GM12878 (cell line): ENCODE results near the gene CACNA1I. TPM values are rescaled to one million over a fixed set of nuclear protein-coding genes. Genes with fewer than 3 reads are reported as not detected.

Experiments used
- ATAC-seq: fragments of 200-7000 bp; cut with Tn5 transposase; 3 replicates; pipeline ENCODE4 v1.9.1; 2020; ENCODE audit warnings: mild to moderate bottlenecking, moderate library complexity
- BruUV-seq: library from RNA; stranded (reverse); fragments of 400-500 nt; replicated peaks from 2 replicates; lab custom pipeline; 2021; lab: Mats Ljungman, UMichigan
- CTCF ChIA-PET: fragments of 300-600 bp; sonication (Branson Sonifier 250); formaldehyde crosslinking; extraction: SDS; loops from one replicate; lab custom pipeline; 2021; ENCODE audit warnings: inconsistent platforms; lab: Yijun Ruan, JAX
- POLR2A ChIA-PET: fragments of 350-600 bp; formaldehyde crosslinking; extraction: SDS; loops from one replicate; lab custom pipeline; 2021; ENCODE audit warnings: inconsistent platforms; lab: Charles Lee
- RAD21 ChIA-PET: fragments of 300-600 bp; sonication (Branson Sonifier 250); formaldehyde crosslinking; loops from one replicate; lab custom pipeline; 2023; ENCODE audit warnings: antibody characterized with exemption; ENCODE audit not compliant: unreplicated experiment; lab: Charles Lee
- SMC1A ChIA-PET: fragments of 300-600 bp; sonication (Branson Sonifier 250); formaldehyde crosslinking; loops from one replicate; lab custom pipeline; 2023; ENCODE audit not compliant: unreplicated experiment, uncharacterized antibody; lab: Charles Lee
- DNase-seq: peaks from one replicate; pipeline ENCODE4 v3.0.0-alpha.2; 2011; ENCODE audit warnings: low read depth, low spot score
- FAIRE-seq: peaks from 3 replicates; lab custom pipeline; 2011; peaks lifted over from hg19 to GRCh38; lab: Jason Lieb, UNC
- H2AFZ ChIP-seq: 2 replicates; pipeline ENCODE4 v1.6.0; 2011; ENCODE audit warnings: low read depth, low read length, control low read depth; ENCODE audit not compliant: control insufficient read depth
- H3K27ac ChIP-seq: 2 replicates; pipeline ENCODE4 v1.5.1; 2011; ENCODE audit warnings: control low read depth; ENCODE audit not compliant: control insufficient read depth, insufficient read depth
- H3K27me3 ChIP-seq, 2 experiments: replicated peaks in 1 of 2; 2 replicates each; pipeline versions ENCODE4 v1.6.0 to v1.6.1; 2011; ENCODE audit warnings: low read length in 1 of 2; ENCODE audit not compliant: control insufficient read depth in 2 of 2, insufficient read depth in 2 of 2
- H3K36me3 ChIP-seq, 2 experiments: 2 replicates each; pipeline ENCODE4 v1.5.1; 2011; ENCODE audit warnings: low read length in 1 of 2; ENCODE audit not compliant: control insufficient read depth in 2 of 2, insufficient read depth in 2 of 2
- H3K4me1 ChIP-seq: 2 replicates; pipeline ENCODE4 v1.6.1; 2011; ENCODE audit warnings: mild to moderate bottlenecking, low read length, moderate library complexity, mixed read lengths; ENCODE audit not compliant: control insufficient read depth, insufficient read depth
- H3K4me2 ChIP-seq: 2 replicates; pipeline ENCODE4 v1.6.0; 2011; ENCODE audit warnings: control low read depth; ENCODE audit not compliant: control insufficient read depth, insufficient read depth
- H3K4me3 ChIP-seq: fragments of 200-600 bp; sonication (generic); 2 replicates; pipeline ENCODE4 v1.5.1; 2016
- H3K79me2 ChIP-seq: 2 replicates; pipeline ENCODE4 v1.6.0; 2011; ENCODE audit warnings: low read length; ENCODE audit not compliant: control insufficient read depth, insufficient read depth
- H3K9ac ChIP-seq: 2 replicates; pipeline ENCODE4 v1.8.0; 2011; ENCODE audit warnings: low read length, control low read depth, mixed read lengths; ENCODE audit not compliant: control insufficient read depth, insufficient read depth
- H3K9me3 ChIP-seq: replicated peaks from 3 replicates; pipeline ENCODE4 v1.5.1; 2011; ENCODE audit warnings: mild to moderate bottlenecking, low read length; ENCODE audit not compliant: control insufficient read depth, insufficient read depth
- H4K20me1 ChIP-seq: 2 replicates; pipeline ENCODE4 v1.6.0; 2011; ENCODE audit not compliant: control insufficient read depth, insufficient read depth
- EP300 ChIP-seq, 2 experiments: fragments of 150-350 bp in 1 of 2; IDR thresholded peaks; 2 replicates each; pipeline ENCODE4 v1.6.1; 2011 to 2012; ENCODE audit warnings: low read depth in 2 of 2, low read length in 2 of 2, borderline replicate concordance in 1 of 2, improper control_type of control experiment in 1 of 2, inconsistent platforms in 1 of 2; ENCODE audit not compliant: control insufficient read depth in 1 of 2
- FOXK2 ChIP-seq: fragments of 450-650 bp; IDR thresholded peaks from 2 replicates; pipeline ENCODE4 v1.6.1; 2017; ENCODE audit warnings: mild to moderate bottlenecking, moderate library complexity
- NR2C1 ChIP-seq: fragments of 450-650 bp; IDR thresholded peaks from 2 replicates; pipeline ENCODE4 v1.6.1; 2017; ENCODE audit warnings: antibody characterized with exemption, mild to moderate bottlenecking, moderate library complexity
- NR2C2 ChIP-seq: IDR thresholded peaks from 2 replicates; pipeline ENCODE4 v1.6.1; 2011; ENCODE audit warnings: borderline replicate concordance, low read depth; ENCODE audit not compliant: control insufficient read depth, insufficient read length
- POLR2AphosphoS5 ChIP-seq: IDR thresholded peaks from 2 replicates; pipeline ENCODE4 v1.6.1; 2011; ENCODE audit warnings: mild to moderate bottlenecking, low read length, inconsistent platforms
- RAD51 ChIP-seq: fragments of 450-650 bp; IDR thresholded peaks from 2 replicates; pipeline ENCODE4 v1.6.1; 2016; ENCODE audit warnings: moderate library complexity, mild to moderate bottlenecking, inconsistent platforms
- RELA ChIP-seq: fragments of 450-650 bp; IDR thresholded peaks from 2 replicates; pipeline ENCODE4 v1.8.0; 2014; ENCODE audit warnings: borderline replicate concordance; ENCODE audit not compliant: partially characterized antibody
- SKIL ChIP-seq: fragments of 450-650 bp; IDR thresholded peaks from 2 replicates; pipeline ENCODE4 v1.6.1; 2017; ENCODE audit warnings: mild to moderate bottlenecking, low read depth, inconsistent platforms; ENCODE audit not compliant: poor library complexity, severe bottlenecking
- TAF1 ChIP-seq: IDR thresholded peaks from 2 replicates; pipeline ENCODE4 v1.6.1; 2011; ENCODE audit warnings: mild to moderate bottlenecking, low read depth, low read length, borderline replicate concordance
- TCF7 ChIP-seq: IDR thresholded peaks from 2 replicates; pipeline ENCODE4 v1.6.1; 2014; ENCODE audit warnings: antibody characterized with exemption, borderline replicate concordance
- YY1 ChIP-seq: IDR thresholded peaks from 2 replicates; pipeline ENCODE4 v1.6.1; 2011; ENCODE audit warnings: low read depth, mild to moderate bottlenecking, low read length
- WGBS: methylation state at CpG from one replicate; pipeline ENCODE4 v1.1.6; 2016; ENCODE audit warnings: low lambda C conversion rate; ENCODE audit not compliant: insufficient replicate concordance, insufficient coverage; ENCODE audit errors: missing lambda C conversion rate; 5-methylcytosine and 5-hydroxymethylcytosine counted together
- in situ Hi-C: fragments of 300-500 bp; cut with MboI; formaldehyde crosslinking; loops from 9 replicates; pipeline ENCODE4 v1.14.3; 2018; ENCODE audit warnings: mixed read lengths
- intact Hi-C: fragments of 100-400 bp; cut with micrococcal nuclease; formaldehyde crosslinking; loops from one replicate; pipeline ENCODE4 v1.14.2; 2022; ENCODE audit not compliant: unreplicated experiment
- polyA plus RNA-seq, 11 experiments: library from polyadenylated mRNA; depleted of rRNA in 4 of 11; unstranded in 6 of 11; stranded (reverse) in 5 of 11; fragments of >200 nt; fragmentation: Nextera tagmentation in 4 of 11; fragmentation: Illumina TruSeq in 1 of 11; extraction: Ambion mirVana in 4 of 11; extraction: Trizol in 1 of 11; gene quantifications; 1 replicate in 1 of 11; 2 replicates in 10 of 11; pipeline versions ENCODE4 v1.2.1 to v1.2.3, GENCODE V29; 2011 to 2016; ENCODE audit warnings: inconsistent platforms in 2 of 11, missing spikeins in 2 of 11, low read depth in 1 of 11
- total RNA-seq, 4 experiments: library from RNA; depleted of rRNA in 3 of 4; stranded (reverse); fragments of >200 nt in 3 of 4; fragmentation: Illumina TruSeq in 1 of 4; extraction: Trizol in 1 of 4; gene quantifications; 2 replicates each; pipeline versions ENCODE4 v1.2.1 to v1.2.3, GENCODE V29; 2013 to 2021
- TF ChIP-seq, protein P1 (sequence below): fragments of 450-650 bp; IDR thresholded peaks from 2 replicates; pipeline ENCODE4 v1.6.1; 2018; ENCODE audit warnings: mild to moderate bottlenecking, low read depth, moderate library complexity; ENCODE audit not compliant: partially characterized antibody

The CACNA1I gene
- total and polyA plus RNA-seq, 10 of the 15 experiments (the other 5 are each of a cell fraction or from before 2014, with no cell fraction given), result 0.01 to 0.03 TPM; not detected in 8

GRCh38 chr22:39661842-39662685, 91.5 kb downstream of the CACNA1I start:
- SMC1A ChIA-PET, result no interaction called here
- WGBS, result 34% methylated on average over 50 of the region's 77 CpGs
- Histone ChIP-seq H3K4me1 (no peaks in the 10 kb centered on the region), H3K9ac (no peak overlapping the region), H3K27ac (no peak overlapping the region), H2AFZ (no peak overlapping the region), H3K4me3 (no peak overlapping the region), H3K27me3 (peaks cover 8 to 16% of the 10 kb centered on the region in 2 experiments), H3K79me2 (no peaks in the 10 kb centered on the region), H3K36me3 (no peaks in the 10 kb centered on the region), H3K9me3 (no peaks in the 10 kb centered on the region), H3K4me2 (peak overlapping the region; percentile 3; the same call in 1 of the 2 replicates), H4K20me1 (no peaks in the 10 kb centered on the region)
- RAD21 ChIA-PET, result no interaction called here
- TF ChIP-seq RAD51 (no peak), TAF1 (no peak), RELA (no peak), POLR2AphosphoS5 (no peak)
- ATAC-seq, result no peak
- BruUV-seq, result no TSS peak
- no peak for DNase-seq
- CTCF ChIA-PET, result no interaction called here
- POLR2A ChIA-PET, result no interaction called here
- in situ Hi-C loops (no loop called here), intact Hi-C loops (no loop called here)
- FAIRE-seq, result no peak

- H3K4me1 ChIP-seq, result no peaks in the 10 kb centered on the region
- in situ Hi-C loops, result no loop called here
- no peak overlapping the region for H3K27ac ChIP-seq
- peak overlapping the region; percentile 3; the same call in 1 of the 2 replicates for H3K4me2 ChIP-seq
- H3K9ac ChIP-seq, result no peak overlapping the region
- no peaks in the 10 kb centered on the region for H4K20me1 ChIP-seq
- RAD21 ChIA-PET, result no interaction called here
- H3K27me3 ChIP-seq, result peaks cover 8 to 16% of the 10 kb centered on the region in 2 experiments
- no peak overlapping the region for H3K4me3 ChIP-seq
- FAIRE-seq, result no peak
- no peak overlapping the region for H2AFZ ChIP-seq
- no peaks in the 10 kb centered on the region for H3K36me3 ChIP-seq
- whole genome bisulfite sequencing, result 66% methylated on average over 26 of the region's 26 CpGs
- no TSS peak for BruUV-seq
- H3K79me2 ChIP-seq, result no peaks in the 10 kb centered on the region
- POLR2A ChIA-PET, result no interaction called here
- SMC1A ChIA-PET, result no interaction called here
- intact Hi-C loops, result no loop called here
- CTCF ChIA-PET, result no interaction called here
- ATAC-seq, result no peak
- no peak for DNase-seq
- no peaks in the 10 kb centered on the region for H3K9me3 ChIP-seq
- TF ChIP-seq, protein P1, sequence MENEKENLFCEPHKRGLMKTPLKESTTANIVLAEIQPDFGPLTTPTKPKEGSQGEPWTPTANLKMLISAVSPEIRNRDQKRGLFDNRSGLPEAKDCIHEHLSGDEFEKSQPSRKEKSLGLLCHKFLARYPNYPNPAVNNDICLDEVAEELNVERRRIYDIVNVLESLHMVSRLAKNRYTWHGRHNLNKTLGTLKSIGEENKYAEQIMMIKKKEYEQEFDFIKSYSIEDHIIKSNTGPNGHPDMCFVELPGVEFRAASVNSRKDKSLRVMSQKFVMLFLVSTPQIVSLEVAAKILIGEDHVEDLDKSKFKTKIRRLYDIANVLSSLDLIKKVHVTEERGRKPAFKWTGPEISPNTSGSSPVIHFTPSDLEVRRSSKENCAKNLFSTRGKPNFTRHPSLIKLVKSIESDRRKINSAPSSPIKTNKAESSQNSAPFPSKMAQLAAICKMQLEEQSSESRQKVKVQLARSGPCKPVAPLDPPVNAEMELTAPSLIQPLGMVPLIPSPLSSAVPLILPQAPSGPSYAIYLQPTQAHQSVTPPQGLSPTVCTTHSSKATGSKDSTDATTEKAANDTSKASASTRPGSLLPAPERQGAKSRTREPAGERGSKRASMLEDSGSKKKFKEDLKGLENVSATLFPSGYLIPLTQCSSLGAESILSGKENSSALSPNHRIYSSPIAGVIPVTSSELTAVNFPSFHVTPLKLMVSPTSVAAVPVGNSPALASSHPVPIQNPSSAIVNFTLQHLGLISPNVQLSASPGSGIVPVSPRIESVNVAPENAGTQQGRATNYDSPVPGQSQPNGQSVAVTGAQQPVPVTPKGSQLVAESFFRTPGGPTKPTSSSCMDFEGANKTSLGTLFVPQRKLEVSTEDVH, result no peak
- TF ChIP-seq NR2C1, result no peak
- no peak for TF ChIP-seq SKIL
- no peak for TF ChIP-seq YY1
- no peak for TF ChIP-seq NR2C2
- no peak for TF ChIP-seq TCF7
- TF ChIP-seq EP300 (IDR thresholded peaks at IDR 0.05; ENCODE audit: borderline replicate concordance in 1 of 2, control insufficient read depth in 1 of 2, low read depth in 2 of 2, low read length in 2 of 2), result no peak
- no peak for TF ChIP-seq FOXK2
- no peak for TF ChIP-seq RAD51
Observed at GRCh38 chr22:39662686-39663052, 92.1 kb downstream of the CACNA1I start.
